Measurements from ENCODE around the gene PSMD7.

PSMD7 gene

DNA sequence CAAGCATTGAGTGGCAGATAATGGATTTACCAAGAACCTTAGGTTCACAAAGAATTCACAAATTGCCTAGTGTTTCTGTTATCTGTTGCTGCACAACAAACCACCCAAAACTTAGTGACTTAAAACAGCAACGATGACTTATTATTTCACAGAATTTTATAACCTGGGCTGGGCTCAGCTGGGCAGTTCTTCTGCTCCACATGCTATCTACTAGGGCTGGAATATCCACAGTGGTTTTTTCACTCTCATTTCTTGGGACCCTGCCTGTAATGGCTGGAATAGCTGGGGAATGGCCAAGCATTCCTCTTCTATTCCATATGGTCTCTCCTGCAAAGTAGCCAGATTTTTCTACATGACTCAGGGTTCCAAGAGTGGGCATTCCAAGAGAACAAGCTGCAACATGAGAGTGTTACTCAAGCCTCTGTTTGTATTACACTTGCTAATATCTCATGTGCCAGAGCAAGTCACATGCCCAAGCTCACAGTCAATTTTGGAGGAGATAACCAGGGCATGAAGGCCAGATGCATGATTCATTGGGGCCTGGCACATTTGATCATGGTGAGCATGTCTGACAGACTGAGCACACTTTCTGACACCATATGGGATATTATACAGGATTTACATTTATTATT is 4.9 kb upstream of the PSMD7 start:
- H3K27ac ChIP-seq = no peak overlapping the region
- TF ChIP-seq, protein P1, sequence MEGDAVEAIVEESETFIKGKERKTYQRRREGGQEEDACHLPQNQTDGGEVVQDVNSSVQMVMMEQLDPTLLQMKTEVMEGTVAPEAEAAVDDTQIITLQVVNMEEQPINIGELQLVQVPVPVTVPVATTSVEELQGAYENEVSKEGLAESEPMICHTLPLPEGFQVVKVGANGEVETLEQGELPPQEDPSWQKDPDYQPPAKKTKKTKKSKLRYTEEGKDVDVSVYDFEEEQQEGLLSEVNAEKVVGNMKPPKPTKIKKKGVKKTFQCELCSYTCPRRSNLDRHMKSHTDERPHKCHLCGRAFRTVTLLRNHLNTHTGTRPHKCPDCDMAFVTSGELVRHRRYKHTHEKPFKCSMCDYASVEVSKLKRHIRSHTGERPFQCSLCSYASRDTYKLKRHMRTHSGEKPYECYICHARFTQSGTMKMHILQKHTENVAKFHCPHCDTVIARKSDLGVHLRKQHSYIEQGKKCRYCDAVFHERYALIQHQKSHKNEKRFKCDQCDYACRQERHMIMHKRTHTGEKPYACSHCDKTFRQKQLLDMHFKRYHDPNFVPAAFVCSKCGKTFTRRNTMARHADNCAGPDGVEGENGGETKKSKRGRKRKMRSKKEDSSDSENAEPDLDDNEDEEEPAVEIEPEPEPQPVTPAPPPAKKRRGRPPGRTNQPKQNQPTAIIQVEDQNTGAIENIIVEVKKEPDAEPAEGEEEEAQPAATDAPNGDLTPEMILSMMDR (conservative IDR thresholded peaks at IDR 0.05) = no peak

DNA sequence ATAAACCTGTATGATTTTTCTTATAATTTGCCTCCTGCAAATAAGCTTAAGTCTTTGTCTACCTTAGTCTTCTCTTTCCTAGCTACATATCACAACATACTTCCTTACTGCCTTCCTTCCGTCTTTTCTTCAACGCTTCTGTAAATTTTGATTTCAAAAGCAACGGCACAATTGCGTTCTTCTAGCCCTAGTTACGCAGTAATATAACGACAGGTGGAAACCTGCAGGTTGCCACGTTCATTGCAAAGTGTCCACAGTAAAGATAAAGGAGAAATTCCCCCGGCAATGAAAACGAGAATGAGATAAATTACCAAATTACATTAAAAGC is 546 bp upstream of the PSMD7 start:
- TF ChIP-seq, protein P1 (conservative IDR thresholded peaks at IDR 0.05) = no peak
- H3K27ac ChIP-seq = peak overlapping the region; percentile 92

DNA sequence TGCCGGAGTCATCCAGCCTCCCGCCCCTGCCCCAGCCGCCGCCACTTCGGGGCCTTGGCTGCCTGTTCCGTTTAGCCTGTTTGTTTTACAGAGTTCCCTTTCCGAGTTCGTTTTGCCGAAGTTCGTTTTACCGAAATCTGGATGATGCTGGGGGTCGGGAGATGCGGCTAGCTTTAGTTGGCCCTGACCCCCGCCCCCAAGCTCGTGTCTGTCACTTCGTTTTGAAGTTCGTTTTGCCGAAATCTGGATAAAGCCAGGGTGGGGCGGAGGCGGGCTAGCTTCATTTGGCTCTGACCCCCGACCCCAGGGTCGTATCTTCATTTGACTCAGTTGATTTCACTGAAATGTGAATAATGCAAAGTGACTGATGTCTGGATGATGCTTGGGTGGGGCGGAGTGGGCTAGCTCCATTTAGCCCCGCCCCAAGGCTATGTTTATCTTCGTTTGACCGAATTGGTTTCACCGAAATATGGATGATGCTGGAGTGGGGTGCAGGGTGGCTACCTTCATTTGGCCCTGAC is 591 bp downstream of the PSMD7 start:
- H3K27ac ChIP-seq = peak overlapping the region; percentile 92
- TF ChIP-seq, protein P1 (conservative IDR thresholded peaks at IDR 0.05) = no peak

DNA sequence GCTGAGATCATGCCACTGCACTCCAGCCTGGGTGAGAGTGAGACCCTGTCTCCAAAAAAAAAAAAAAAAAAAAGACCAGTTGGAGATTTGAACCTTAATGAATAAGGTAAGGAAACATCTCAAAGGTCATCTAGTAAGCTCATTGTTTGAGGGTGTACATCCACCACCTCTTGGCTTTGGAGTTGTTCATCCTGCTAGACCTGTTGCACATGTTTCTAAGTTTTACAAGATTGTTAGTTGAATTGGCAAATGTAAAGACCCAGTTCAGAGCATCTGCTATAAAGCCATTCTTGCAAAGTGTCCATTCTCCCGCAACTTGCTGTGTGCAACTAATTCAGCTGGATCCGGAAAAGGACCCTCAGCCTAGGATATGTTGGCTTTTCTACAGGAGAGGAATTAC is 1.5 kb downstream of the PSMD7 start:
- TF ChIP-seq, protein P1 (conservative IDR thresholded peaks at IDR 0.05) = no peak
- peak overlapping the region; percentile 92 for H3K27ac ChIP-seq

DNA sequence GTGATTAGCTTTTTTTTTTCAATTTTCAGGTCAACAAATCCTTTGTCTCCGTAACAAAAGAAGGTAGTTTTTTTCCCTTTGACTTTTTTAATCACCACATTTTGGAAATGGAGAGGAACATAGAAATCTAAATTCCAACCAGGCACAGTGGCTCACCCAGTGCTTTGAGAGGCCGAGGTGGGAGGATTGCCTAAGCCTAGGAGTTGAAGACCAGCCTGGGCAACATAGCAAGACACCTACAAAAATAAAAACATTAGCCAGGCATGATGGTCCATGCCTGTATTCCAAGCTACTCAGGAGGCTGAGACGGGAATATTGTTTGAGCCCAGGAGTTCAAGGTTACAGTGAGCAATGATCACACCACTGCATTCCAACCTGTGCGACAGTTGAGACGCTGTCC is 5.7 kb downstream of the PSMD7 start:
- TF ChIP-seq, protein P1 (conservative IDR thresholded peaks at IDR 0.05) = no peak
- no peak overlapping the region for H3K27ac ChIP-seq

DNA sequence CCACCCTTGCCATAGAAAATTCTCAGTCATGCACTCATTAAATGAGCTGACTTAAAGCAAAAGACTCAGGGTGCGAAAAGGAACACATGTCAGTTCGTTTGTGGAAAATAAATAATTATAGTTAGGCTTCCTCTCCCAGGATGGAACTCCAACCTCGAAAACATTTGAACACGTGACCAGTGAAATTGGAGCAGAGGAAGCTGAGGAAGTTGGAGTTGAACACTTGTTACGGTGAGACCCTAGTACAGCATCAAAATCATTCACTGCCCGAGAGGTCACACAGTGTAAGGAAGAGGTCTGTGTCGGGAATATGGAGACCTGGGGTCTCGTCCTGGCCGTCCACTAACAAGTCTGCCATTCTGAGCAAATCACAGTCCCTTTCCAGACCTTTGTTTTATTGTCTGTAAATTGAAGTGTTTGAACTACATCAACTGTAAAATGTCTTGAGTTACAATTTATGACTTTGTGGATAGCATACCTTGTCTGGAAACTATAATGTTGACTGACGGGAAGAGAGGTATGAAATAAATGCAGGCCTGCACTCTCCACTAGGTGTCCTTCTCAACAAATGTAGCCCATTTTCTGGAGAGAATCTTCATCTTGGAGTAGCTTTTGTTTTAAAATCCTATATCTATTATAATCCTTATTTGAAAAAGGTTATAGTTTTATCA is 7.7 kb downstream of the PSMD7 start:
- TF ChIP-seq, protein P1 (conservative IDR thresholded peaks at IDR 0.05) = peak; percentile 56
- H3K27ac ChIP-seq = no peak overlapping the region

DNA sequence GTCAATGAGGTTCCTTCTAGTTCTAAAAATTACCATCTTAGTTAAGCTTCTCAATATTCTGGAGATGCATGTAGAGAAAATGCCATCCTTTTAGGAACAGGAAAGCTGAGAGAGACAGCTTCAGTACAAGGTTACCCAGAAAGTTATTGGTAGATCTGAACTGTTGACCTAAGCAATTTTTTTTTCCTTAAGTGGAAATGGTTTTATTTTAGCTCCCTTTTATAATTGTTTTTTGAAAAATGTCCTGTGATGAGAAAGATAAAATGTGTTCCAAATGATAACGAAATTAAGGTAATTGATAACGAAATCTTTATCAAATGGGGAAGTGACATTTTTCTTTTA is 8.2 kb downstream of the PSMD7 start:
- TF ChIP-seq, protein P1 (conservative IDR thresholded peaks at IDR 0.05) = no peak; the same call in 1 of the 2 replicates
- H3K27ac ChIP-seq = no peak overlapping the region

Data from VCaP (cell line).